Spleen (tissue), 7 donors: Measurements from ENCODE around the gene TRAPPC12.

ENCODE experiments used
- POLR2A ChIP-seq, 3 donors: fragments of 450-650 bp; IDR thresholded peaks; one replicate each; pipeline ENCODE4 v1.5.1; 2017; ENCODE audit warnings: antibody characterized with exemption in 3 of 3, mild to moderate bottlenecking in 1 of 3
- POLR2AphosphoS5 ChIP-seq, 3 donors: sonication (generic); formaldehyde crosslinking; IDR thresholded peaks; one replicate each; pipeline ENCODE4 v1.5.1; 2017; ENCODE audit warnings: antibody characterized with exemption in 3 of 3
- TF ChIP-seq, protein P1 (sequence below), 11 experiments: fragments of 200-600 bp in 7 of 11; fragments of 450-650 bp in 4 of 11; sonication (generic) in 4 of 11; IDR thresholded peaks in 8 of 11; conservative IDR thresholded peaks in 3 of 11; 1 replicate in 7 of 11; 2 replicates in 4 of 11; pipeline versions ENCODE4 v1.4.0 to v1.8.0; 2016 to 2021; ENCODE audit warnings: antibody characterized with exemption in 11 of 11, inconsistent platforms in 4 of 11, mild to moderate bottlenecking in 1 of 11
- donor health status: DM: no; HTN: no; CAD: no; lungs with moderate emphysema.
- donor health status: DM: no; HTN: no; CAD: no.
- donor health status: DM: no; HTN: no; CAD: no.

GRCh38 chr2:3343012-3343411, 36.5 kb upstream of the TRAPPC12 start:
- TF ChIP-seq POLR2A (IDR thresholded peaks at IDR 0.05) (no peak), POLR2AphosphoS5 (IDR thresholded peaks at IDR 0.05) (no peak)
- TF ChIP-seq, protein P1, sequence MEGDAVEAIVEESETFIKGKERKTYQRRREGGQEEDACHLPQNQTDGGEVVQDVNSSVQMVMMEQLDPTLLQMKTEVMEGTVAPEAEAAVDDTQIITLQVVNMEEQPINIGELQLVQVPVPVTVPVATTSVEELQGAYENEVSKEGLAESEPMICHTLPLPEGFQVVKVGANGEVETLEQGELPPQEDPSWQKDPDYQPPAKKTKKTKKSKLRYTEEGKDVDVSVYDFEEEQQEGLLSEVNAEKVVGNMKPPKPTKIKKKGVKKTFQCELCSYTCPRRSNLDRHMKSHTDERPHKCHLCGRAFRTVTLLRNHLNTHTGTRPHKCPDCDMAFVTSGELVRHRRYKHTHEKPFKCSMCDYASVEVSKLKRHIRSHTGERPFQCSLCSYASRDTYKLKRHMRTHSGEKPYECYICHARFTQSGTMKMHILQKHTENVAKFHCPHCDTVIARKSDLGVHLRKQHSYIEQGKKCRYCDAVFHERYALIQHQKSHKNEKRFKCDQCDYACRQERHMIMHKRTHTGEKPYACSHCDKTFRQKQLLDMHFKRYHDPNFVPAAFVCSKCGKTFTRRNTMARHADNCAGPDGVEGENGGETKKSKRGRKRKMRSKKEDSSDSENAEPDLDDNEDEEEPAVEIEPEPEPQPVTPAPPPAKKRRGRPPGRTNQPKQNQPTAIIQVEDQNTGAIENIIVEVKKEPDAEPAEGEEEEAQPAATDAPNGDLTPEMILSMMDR (IDR thresholded peaks at IDR 0.05 in 8 of 11, conservative IDR thresholded peaks at IDR 0.05 in 3 of 11), result no peak
